CD4-positive, alpha-beta memory T cell (primary cell): Measurements from ENCODE around the gene DARS1. TPM values are rescaled to one million over a fixed set of nuclear protein-coding genes. Genes with fewer than 3 reads are reported as not detected.
A peak's percentile ranks its signal among the peaks of the same experiment; 100 is the strongest.

Source experiments
- CTCF ChIA-PET: fragments of 350-600 bp; sonication (Branson Sonifier 250); formaldehyde crosslinking; loops from one replicate; lab custom pipeline; 2021; ENCODE audit warnings: inconsistent platforms; ENCODE audit not compliant: partially characterized antibody; lab: Charles Lee
- POLR2A ChIA-PET: fragments of 350-600 bp; sonication (Branson Sonifier 250); formaldehyde crosslinking; loops from one replicate; lab custom pipeline; 2021; ENCODE audit not compliant: partially characterized antibody; lab: Charles Lee
- DNase-seq, 5 donors: peaks; one replicate each; pipeline versions ENCODE4 v3.0.0 to v3.0.0-alpha.2; 2020 to 2022; ENCODE audit warnings: mixed read lengths in 1 of 5
- H3K27ac ChIP-seq: one replicate; pipeline ENCODE4 v1.7.0; 2013; ENCODE audit warnings: low read depth, low read length
- H3K27me3 ChIP-seq: 2 replicates; pipeline ENCODE4 v1.7.0; 2013; ENCODE audit warnings: mild to moderate bottlenecking, low read length, moderate library complexity; ENCODE audit not compliant: insufficient read depth
- H3K36me3 ChIP-seq: 2 replicates; pipeline ENCODE4 v1.7.0; 2013; ENCODE audit warnings: mild to moderate bottlenecking, low read length, moderate library complexity; ENCODE audit not compliant: insufficient read depth
- H3K4me1 ChIP-seq: 2 replicates; pipeline ENCODE4 v1.7.0; 2013; ENCODE audit warnings: mild to moderate bottlenecking, low read length, moderate library complexity; ENCODE audit not compliant: insufficient read depth
- H3K4me3 ChIP-seq, 2 donors: one replicate each; pipeline ENCODE4 v1.7.0; 2013; ENCODE audit warnings: low read length in 2 of 2, mild to moderate bottlenecking in 1 of 2
- H3K9me3 ChIP-seq, 2 donors: one replicate each; pipeline ENCODE4 v1.7.0; 2013; ENCODE audit warnings: low read length in 2 of 2, control low read depth in 1 of 2; ENCODE audit not compliant: control insufficient read depth in 1 of 2
- H3K27ac Mint-ChIP-seq, 7 donors: one replicate each; pipeline ENCODE4 v1.8.0; 2020 to 2021; ENCODE audit warnings: mixed read lengths in 7 of 7, mild to moderate bottlenecking in 6 of 7, inconsistent platforms in 3 of 7, moderate library complexity in 3 of 7
- H3K27me3 Mint-ChIP-seq, 2 donors: one replicate each; pipeline ENCODE4 v1.8.0; 2020 to 2021; ENCODE audit warnings: mixed read lengths in 2 of 2
- H3K36me3 Mint-ChIP-seq, 2 donors: one replicate each; pipeline ENCODE4 v1.8.0; 2020 to 2021; ENCODE audit warnings: mixed read lengths in 2 of 2, inconsistent platforms in 1 of 2, mild to moderate bottlenecking in 1 of 2
- H3K4me1 Mint-ChIP-seq, 4 donors: one replicate each; pipeline ENCODE4 v1.8.0; 2020 to 2021; ENCODE audit warnings: mixed read lengths in 4 of 4, mild to moderate bottlenecking in 1 of 4
- H3K4me3 Mint-ChIP-seq, 8 donors: one replicate each; pipeline ENCODE4 v1.8.0; 2020 to 2021; ENCODE audit warnings: mixed read lengths in 8 of 8, mild to moderate bottlenecking in 7 of 8, moderate library complexity in 6 of 8, inconsistent platforms in 3 of 8
- H3K9me3 Mint-ChIP-seq, 8 donors: one replicate each; pipeline ENCODE4 v1.8.0; 2020 to 2021; ENCODE audit warnings: mixed read lengths in 8 of 8, mild to moderate bottlenecking in 5 of 8, inconsistent platforms in 3 of 8, moderate library complexity in 1 of 8
- intact Hi-C: fragments of 100-400 bp; cut with micrococcal nuclease; formaldehyde crosslinking; loops from one replicate; pipeline ENCODE4 v1.15.1; 2023
- polyA plus RNA-seq, 2 donors: library from polyadenylated mRNA; unstranded; fragments of 300-500 nt; fragmentation: Illumina TruSeq; gene quantifications; one replicate each; pipeline ENCODE4 v1.2.3, GENCODE V29; 2021
- total RNA-seq, 2 experiments: library from RNA; stranded (reverse); gene quantifications; one replicate each; pipeline ENCODE4 v1.2.3, GENCODE V29; 2021

The DARS1 gene
- total and polyA plus RNA-seq, 4 experiments from 2014 or later: 84.9 to 230 (median 99.7) TPM

DNA sequence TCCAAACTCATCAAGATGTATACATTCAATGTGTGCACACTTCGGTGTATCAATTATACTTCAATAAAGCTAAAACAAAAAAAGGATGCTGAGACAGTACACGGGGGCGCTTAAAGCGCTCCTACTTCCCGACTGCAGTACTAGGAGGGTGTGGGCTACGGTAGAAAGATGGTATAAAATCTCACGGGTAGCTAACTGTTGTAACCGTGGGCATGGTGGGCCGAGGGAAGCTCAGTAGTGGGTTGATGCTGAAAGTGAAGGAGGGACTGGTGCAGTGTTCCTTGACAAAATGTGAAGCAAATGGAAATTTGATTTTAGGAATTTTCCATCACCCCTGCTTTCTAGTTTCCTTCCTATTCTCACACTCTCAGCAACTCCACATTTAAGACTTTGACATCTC, 42.6 kb upstream of the DARS1 start:
- H3K36me3 ChIP-seq: no peaks in the 10 kb centered on the region
- intact Hi-C loops: no loop called here
- no peak overlapping the region for H3K27ac Mint-ChIP-seq
- H3K9me3 ChIP-seq: no peaks in the 10 kb centered on the region
- peaks cover 3% of the 10 kb centered on the region for H3K4me1 ChIP-seq
- H3K36me3 Mint-ChIP-seq: no peaks in the 10 kb centered on the region
- H3K4me3 ChIP-seq: no peak overlapping the region
- no peaks in the 10 kb centered on the region for H3K27me3 ChIP-seq
- no peaks in the 10 kb centered on the region for H3K9me3 Mint-ChIP-seq
- no peak overlapping the region for H3K4me3 Mint-ChIP-seq
- peaks cover 0 to 3% (median under 1%) of the 10 kb centered on the region in 4 donors for H3K4me1 Mint-ChIP-seq
- DNase-seq: no peak
- no peaks in the 10 kb centered on the region for H3K27me3 Mint-ChIP-seq
- ChIA-PET CTCF (interaction anchor here (1.2 to 1.5 kb wide), 2 partner anchors 28 to 32 kb away, joined by 3 to 4 read pairs; no protein-coding TSS in a partner anchor), POLR2A (interaction anchor here (0.9 kb wide), 1 partner anchor 19 kb away, joined by 3 read pairs; no protein-coding TSS in a partner anchor)
- no peak overlapping the region for H3K27ac ChIP-seq

DNA sequence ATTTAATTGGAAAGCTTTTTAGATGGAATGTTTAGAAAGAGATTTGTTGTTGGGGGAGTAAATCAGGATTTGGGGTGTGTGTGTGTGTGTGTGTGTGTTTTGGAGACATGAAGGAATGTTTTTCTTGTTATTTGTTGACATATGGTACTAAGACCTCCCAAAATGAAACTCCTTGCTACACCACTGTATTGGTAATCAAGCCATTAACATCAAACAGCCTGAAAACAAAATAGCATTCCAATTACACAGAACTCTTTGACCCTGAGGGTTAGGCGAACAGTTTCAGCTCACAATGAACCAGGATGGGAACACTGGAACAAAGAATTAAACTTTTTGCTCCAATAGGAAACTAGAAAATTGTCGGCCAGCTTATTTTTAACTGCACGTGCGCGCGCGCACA, 41.7 kb upstream of the DARS1 start:
- intact Hi-C loops: no loop called here
- peaks cover 3% of the 10 kb centered on the region for H3K4me1 ChIP-seq
- ChIA-PET CTCF (interaction anchor here (1.5 kb wide), 1 partner anchor 33 kb away, joined by 4 read pairs; no protein-coding TSS in a partner anchor), POLR2A (interaction anchor here (0.6 to 0.9 kb wide), 3 partner anchors 19 to 93 kb away, joined by 3 to 5 read pairs (median 3); no protein-coding TSS in a partner anchor)
- no peak for DNase-seq
- H3K27me3 Mint-ChIP-seq: no peaks in the 10 kb centered on the region
- H3K36me3 Mint-ChIP-seq: no peaks in the 10 kb centered on the region
- no peak overlapping the region for H3K27ac ChIP-seq
- no peaks in the 10 kb centered on the region for H3K36me3 ChIP-seq
- H3K4me1 Mint-ChIP-seq: peaks cover 0 to 3% (median under 1%) of the 10 kb centered on the region in 4 donors
- H3K9me3 ChIP-seq: no peaks in the 10 kb centered on the region
- no peak overlapping the region for H3K4me3 ChIP-seq
- no peak overlapping the region for H3K27ac Mint-ChIP-seq
- H3K9me3 Mint-ChIP-seq: no peaks in the 10 kb centered on the region
- H3K27me3 ChIP-seq: no peaks in the 10 kb centered on the region
- H3K4me3 Mint-ChIP-seq: no peak overlapping the region

DNA sequence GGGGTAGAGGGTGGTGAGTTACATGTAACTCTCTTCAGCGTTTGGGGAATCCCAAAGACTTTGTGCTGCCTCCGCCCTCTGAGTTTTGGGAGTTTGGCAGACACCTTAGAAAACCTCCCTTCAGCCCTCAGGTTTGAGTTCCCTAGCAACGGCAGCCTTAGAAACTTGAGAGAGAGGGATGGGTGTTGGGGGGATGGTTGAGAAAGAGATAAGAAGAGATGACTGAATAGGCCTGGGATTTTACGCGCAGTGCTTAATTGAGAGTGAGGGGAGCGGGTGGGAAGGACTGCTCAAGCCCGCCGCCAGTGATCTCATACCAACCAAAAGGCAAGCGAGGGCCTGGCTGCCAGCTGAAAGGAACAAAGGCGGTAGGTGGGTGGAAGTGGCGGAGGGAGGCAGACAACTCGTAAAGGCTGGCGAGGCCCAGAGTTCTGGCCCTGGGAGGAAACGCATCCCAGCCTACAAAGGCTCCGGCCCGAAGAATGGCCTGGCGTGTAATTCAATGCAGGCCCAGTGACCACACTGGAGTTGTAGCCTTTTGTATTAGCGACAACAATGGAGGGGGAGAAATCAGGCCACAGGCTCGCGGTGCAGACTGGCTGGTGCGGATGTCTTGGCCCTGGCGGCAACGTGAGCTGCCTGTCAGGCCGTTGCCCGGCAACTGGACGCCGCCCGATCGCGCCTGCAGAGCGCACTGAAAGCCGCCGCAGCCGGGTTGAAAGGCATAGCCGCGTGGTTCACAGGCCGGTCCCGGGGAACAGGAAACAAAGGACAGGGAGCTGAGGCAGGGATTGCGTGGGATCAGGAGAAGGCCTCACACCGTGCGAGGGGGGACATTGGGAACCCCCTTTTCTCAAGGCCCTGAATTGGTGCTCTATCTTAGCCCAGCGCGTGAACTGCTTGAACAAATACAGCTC, 39.9 kb upstream of the DARS1 start:
- ChIA-PET CTCF (interaction anchor here (1.0 to 1.3 kb wide), 2 partner anchors 31 to 34 kb away, joined by 3 read pairs; no protein-coding TSS in a partner anchor), POLR2A (interaction anchor here (0.6 to 0.9 kb wide), 2 partner anchors 16 to 111 kb away, joined by 3 read pairs; no protein-coding TSS in a partner anchor)
- Histone ChIP-seq H3K27me3 (no peaks in the 10 kb centered on the region), H3K36me3 (no peaks in the 10 kb centered on the region), H3K9me3 (no peaks in the 10 kb centered on the region), H3K4me1 (peaks cover 3% of the 10 kb centered on the region), H3K4me3 (no peak overlapping the region), H3K27ac (no peak overlapping the region)
- Mint-ChIP-seq H3K27me3 (no peaks in the 10 kb centered on the region), H3K27ac (no peak overlapping the region), H3K9me3 (no peaks in the 10 kb centered on the region), H3K36me3 (no peaks in the 10 kb centered on the region), H3K4me1 (peaks cover 0 to 3% (median 0%) of the 10 kb centered on the region in 4 donors), H3K4me3 (peak overlapping the region in 2 of 8 donors; percentile 11 to 46)
- DNase-seq: peak in 2 of 5 donors; percentile 4 to 12
- intact Hi-C loops: no loop called here

DNA sequence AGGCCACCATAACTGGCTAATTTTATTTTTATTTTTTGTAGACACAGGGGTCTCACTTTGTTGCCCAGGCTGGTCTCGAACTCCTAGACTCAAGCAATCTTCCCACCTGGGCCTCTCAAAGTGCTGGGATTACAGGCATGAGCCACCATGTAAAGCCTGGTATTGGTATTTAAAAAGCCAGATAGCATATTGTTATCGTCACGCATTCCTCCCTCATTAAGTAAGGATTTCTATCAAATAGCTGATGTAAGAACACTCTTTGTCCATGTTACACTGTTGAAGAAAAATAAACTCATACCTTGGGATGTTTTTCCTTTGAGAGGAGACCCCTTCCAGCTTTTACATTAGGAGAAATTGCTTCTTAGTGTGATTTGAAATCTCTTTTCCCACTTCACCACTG, 39.2 kb upstream of the DARS1 start:
- H3K27ac Mint-ChIP-seq: no peak overlapping the region
- H3K27me3 Mint-ChIP-seq: no peaks in the 10 kb centered on the region
- Histone ChIP-seq H3K4me1 (peaks cover 3% of the 10 kb centered on the region), H3K27ac (no peak overlapping the region), H3K36me3 (no peaks in the 10 kb centered on the region), H3K4me3 (no peak overlapping the region), H3K9me3 (no peaks in the 10 kb centered on the region), H3K27me3 (no peaks in the 10 kb centered on the region)
- peaks cover 0 to 3% (median 0%) of the 10 kb centered on the region in 4 donors for H3K4me1 Mint-ChIP-seq
- CTCF ChIA-PET: interaction anchor here (1.0 to 1.3 kb wide), 2 partner anchors 32 to 35 kb away, joined by 3 read pairs; no protein-coding TSS in a partner anchor
- intact Hi-C loops: no loop called here
- DNase-seq: no peak
- H3K36me3 Mint-ChIP-seq: no peaks in the 10 kb centered on the region
- H3K4me3 Mint-ChIP-seq: no peak overlapping the region
- POLR2A ChIA-PET: no interaction called here
- H3K9me3 Mint-ChIP-seq: no peaks in the 10 kb centered on the region

DNA sequence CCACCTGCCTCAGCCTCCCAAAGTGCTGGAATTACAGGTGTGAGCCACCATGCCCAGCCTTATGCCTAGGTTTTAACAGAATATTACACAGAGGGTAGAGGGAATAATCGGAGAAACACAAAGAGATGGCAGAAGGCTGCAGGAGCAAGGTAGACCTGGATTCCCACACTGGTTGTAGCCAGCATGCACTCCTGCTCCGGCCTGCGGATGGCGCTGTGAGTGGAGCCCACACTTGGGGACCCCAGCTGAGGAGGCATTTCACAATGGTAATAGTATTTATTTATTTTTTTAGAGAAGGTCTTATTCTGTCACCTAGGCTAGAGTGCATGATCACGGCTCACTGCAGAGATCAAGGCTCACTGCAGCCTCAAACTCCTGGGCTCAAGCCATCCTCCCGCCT, 38.8 kb upstream of the DARS1 start:
- Histone ChIP-seq H3K4me1 (peaks cover 3% of the 10 kb centered on the region), H3K9me3 (no peaks in the 10 kb centered on the region), H3K36me3 (no peaks in the 10 kb centered on the region), H3K4me3 (no peak overlapping the region), H3K27me3 (no peaks in the 10 kb centered on the region), H3K27ac (no peak overlapping the region)
- intact Hi-C loops: no loop called here
- no peaks in the 10 kb centered on the region for H3K9me3 Mint-ChIP-seq
- no peaks in the 10 kb centered on the region for H3K27me3 Mint-ChIP-seq
- ChIA-PET POLR2A (no interaction called here), CTCF (interaction anchor here (1.0 to 1.3 kb wide), 2 partner anchors 32 to 35 kb away, joined by 3 read pairs; no protein-coding TSS in a partner anchor)
- no peak for DNase-seq
- H3K4me3 Mint-ChIP-seq: no peak overlapping the region
- H3K36me3 Mint-ChIP-seq: no peaks in the 10 kb centered on the region
- H3K4me1 Mint-ChIP-seq: peaks cover 0 to 3% (median 0%) of the 10 kb centered on the region in 4 donors
- H3K27ac Mint-ChIP-seq: no peak overlapping the region

DNA sequence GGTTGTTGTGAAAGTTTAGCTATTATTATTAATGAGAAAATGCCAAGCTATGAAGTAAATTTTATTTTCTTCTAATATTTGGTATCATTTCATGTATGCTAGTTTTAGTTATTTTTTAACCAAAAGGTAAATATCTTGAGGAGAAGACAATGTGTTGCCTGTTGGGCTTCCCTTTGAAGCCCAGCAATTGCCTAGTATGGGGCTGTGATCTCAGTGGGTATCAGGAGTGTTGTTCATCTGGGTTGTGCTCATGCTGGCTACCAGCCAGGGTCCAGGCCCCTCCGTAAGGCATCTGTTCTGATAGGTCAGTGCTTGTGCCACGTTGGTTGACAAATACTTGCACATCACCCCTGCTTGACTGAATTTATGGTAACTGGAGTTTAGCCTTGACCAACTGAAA, 38.0 kb upstream of the DARS1 start:
- H3K4me1 Mint-ChIP-seq: peaks cover 0 to 3% (median 0%) of the 10 kb centered on the region in 4 donors
- no peaks in the 10 kb centered on the region for H3K27me3 Mint-ChIP-seq
- intact Hi-C loops: no loop called here
- Histone ChIP-seq H3K36me3 (no peaks in the 10 kb centered on the region), H3K4me3 (no peak overlapping the region), H3K9me3 (no peaks in the 10 kb centered on the region), H3K27ac (no peak overlapping the region), H3K4me1 (peaks cover 3% of the 10 kb centered on the region), H3K27me3 (no peaks in the 10 kb centered on the region)
- no peak overlapping the region for H3K27ac Mint-ChIP-seq
- no peak for DNase-seq
- H3K9me3 Mint-ChIP-seq: peaks cover 0 to 2% (median 0%) of the 10 kb centered on the region in 8 donors
- H3K4me3 Mint-ChIP-seq: no peak overlapping the region
- POLR2A ChIA-PET: no interaction called here
- H3K36me3 Mint-ChIP-seq: no peaks in the 10 kb centered on the region
- CTCF ChIA-PET: no interaction called here
